Transverse colon (tissue), 4 donors: ENCODE measurements around the gene B4GALT2. TPM values are rescaled to one million over a fixed set of nuclear protein-coding genes. Genes with fewer than 3 reads are reported as not detected.

Experiments used
- DNase-seq: peaks from one replicate; pipeline ENCODE4 v3.0.0-alpha.2; 2019
- H3K27ac ChIP-seq, 4 donors: fragments of 200-600 bp; sonication (generic); 2 replicates each; pipeline ENCODE4 v1.5.1; 2016 to 2018; ENCODE audit warnings: inconsistent platforms in 4 of 4
- H3K27me3 ChIP-seq: fragments of 200-600 bp; sonication (generic); 2 replicates; pipeline ENCODE4 v1.5.1; 2017; ENCODE audit warnings: inconsistent platforms
- H3K36me3 ChIP-seq, 4 donors: fragments of 200-600 bp; sonication (generic); 2 replicates each; pipeline ENCODE4 v1.5.1; 2017 to 2019; ENCODE audit warnings: inconsistent platforms in 4 of 4
- H3K4me1 ChIP-seq, 4 donors: fragments of 200-600 bp; sonication (generic); 2 replicates each; pipeline ENCODE4 v1.5.1; 2017 to 2020; ENCODE audit warnings: inconsistent platforms in 4 of 4
- H3K4me3 ChIP-seq, 4 donors: fragments of 200-600 bp; sonication (generic); 1 replicate in 1 of 4; 2 replicates in 3 of 4; pipeline versions ENCODE4 v1.5.1 to v1.6.1; 2017 to 2019; ENCODE audit warnings: inconsistent platforms in 4 of 4
- H3K9me3 ChIP-seq, 2 donors: fragments of 200-600 bp; sonication (generic); 2 replicates each; pipeline ENCODE4 v1.5.1; 2017 to 2019; ENCODE audit warnings: inconsistent platforms in 2 of 2
- EP300 ChIP-seq: sonication (generic); formaldehyde crosslinking; IDR thresholded peaks from one replicate; pipeline ENCODE4 v1.6.1; 2017; ENCODE audit warnings: antibody characterized with exemption, low read depth
- POLR2A ChIP-seq: fragments of 450-650 bp; IDR thresholded peaks from one replicate; pipeline ENCODE4 v1.6.1; 2016; ENCODE audit warnings: antibody characterized with exemption, mild to moderate bottlenecking, moderate library complexity
- POLR2AphosphoS5 ChIP-seq, 3 donors: sonication (generic); formaldehyde crosslinking; IDR thresholded peaks; one replicate each; pipeline ENCODE4 v1.6.1; 2016; ENCODE audit warnings: antibody characterized with exemption in 3 of 3
- WGBS, 2 donors: methylation state at CpG; one replicate each; pipeline ENCODE4 v1.1.5; 2018; ENCODE audit warnings: low coverage in 1 of 2; 5-methylcytosine and 5-hydroxymethylcytosine counted together
- in situ Hi-C, 4 donors: fragments of 200-750 bp; cut with MboI; loops; one replicate each; pipeline versions ENCODE4 v1.15.0 to v1.15.1; 2017; ENCODE audit warnings: low sequenced_read_pairs in 3 of 4, low pct_ligation_motif_present in 1 of 4, low pct_unique_long_range_greater_than_20kb in 1 of 4
- intact Hi-C: fragments of 100-400 bp; cut with DNase I; formaldehyde crosslinking; loops from one replicate; pipeline ENCODE4 v1.15.1; 2023; ENCODE audit warnings: low total_unique reads
- total RNA-seq, 4 donors: library from RNA; depleted of rRNA; stranded (reverse); fragments of >200 nt; gene quantifications; one replicate each; pipeline ENCODE4 v1.1.0, GENCODE V29; 2016
- TF ChIP-seq, protein P1 (sequence below), 5 experiments: fragments of 200-600 bp in 3 of 5; fragments of 450-650 bp in 2 of 5; sonication (generic) in 3 of 5; IDR thresholded peaks; 1 replicate in 2 of 5; 2 replicates in 3 of 5; pipeline ENCODE4 v1.5.1; 2016 to 2017; ENCODE audit warnings: antibody characterized with exemption in 5 of 5, inconsistent platforms in 3 of 5, mild to moderate bottlenecking in 2 of 5, moderate library complexity in 1 of 5

Gene B4GALT2
- total RNA-seq, 4 donors from 2014 or later = 16.5 to 19.5 (median 18.6) TPM

DNA sequence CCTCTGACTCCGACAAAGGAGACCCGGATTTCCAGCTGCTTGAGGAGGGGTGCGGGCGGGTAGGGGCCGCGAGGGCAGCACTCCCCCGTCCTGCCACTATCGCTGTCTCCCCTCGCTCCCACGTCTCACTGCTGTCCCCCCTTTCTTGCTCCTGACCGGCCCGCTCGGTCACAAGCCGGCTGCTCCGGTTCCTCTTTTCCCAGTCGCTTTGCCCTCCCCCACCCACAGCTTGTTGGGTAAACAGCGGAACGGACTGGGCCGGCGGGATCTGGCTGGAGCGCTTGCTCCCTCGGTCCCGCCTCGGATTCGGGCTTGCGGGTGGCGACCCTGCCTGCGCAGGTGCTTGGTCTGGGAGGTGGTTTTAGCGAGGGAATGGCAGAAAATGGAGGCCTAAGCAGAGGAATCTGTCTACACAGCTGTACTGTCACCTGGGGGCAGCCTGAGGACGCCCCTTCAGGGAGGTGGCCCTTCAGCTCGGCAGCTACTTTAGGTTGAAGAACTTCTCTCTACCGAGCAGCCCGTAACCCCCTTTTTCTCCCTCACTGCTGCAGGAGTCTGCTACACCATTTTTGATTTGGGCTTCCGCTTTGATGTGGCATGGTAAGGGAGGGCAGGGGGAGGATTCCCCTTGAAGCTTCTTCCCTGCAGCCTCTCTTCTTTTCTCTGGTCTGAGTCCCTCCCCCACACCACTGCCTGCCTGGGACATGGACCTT, 3.6 kb upstream of the B4GALT2 start:
- peak; percentile 73 for DNase-seq
- Histone ChIP-seq H3K9me3 (no peaks in the 10 kb centered on the region), H3K4me3 (peak overlapping the region; percentile 60 to 97 (median 94)), H3K4me1 (peaks cover 42 to 56% (median 53%) of the 10 kb centered on the region in 4 donors), H3K27me3 (no peaks in the 10 kb centered on the region), H3K36me3 (peaks cover 0 to 5% (median 0%) of the 10 kb centered on the region in 4 donors), H3K27ac (peak overlapping the region; percentile 90 to 96 (median 96))
- 2% methylated on average over 34 of the region's 34 CpGs; no CpG with 5 or more reads in 1 of the 2 donors for WGBS, 2 donors
- TF ChIP-seq EP300 (no peak), POLR2AphosphoS5 (IDR thresholded peaks at IDR 0.05) (no peak)
- in situ Hi-C loops = no loop called here
- intact Hi-C loops = no loop called here

DNA sequence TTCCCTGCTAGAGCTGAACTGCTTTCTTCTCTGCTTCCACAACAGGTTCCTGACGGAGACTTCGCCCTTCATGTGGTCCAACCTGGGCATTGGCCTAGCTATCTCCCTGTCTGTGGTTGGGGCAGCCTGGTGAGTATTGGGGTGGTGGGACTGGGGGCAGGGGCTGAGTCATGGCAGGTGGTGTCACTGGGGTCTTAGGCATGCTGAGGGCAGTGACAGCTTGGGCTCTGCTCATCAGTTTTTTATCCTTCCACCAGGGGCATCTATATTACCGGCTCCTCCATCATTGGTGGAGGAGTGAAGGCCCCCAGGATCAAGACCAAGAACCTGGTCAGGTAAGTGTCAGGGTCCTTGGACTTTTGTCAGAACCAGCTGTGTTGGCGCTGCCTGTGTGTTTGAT, 3.0 kb upstream of the B4GALT2 start:
- DNase-seq = no peak

DNA sequence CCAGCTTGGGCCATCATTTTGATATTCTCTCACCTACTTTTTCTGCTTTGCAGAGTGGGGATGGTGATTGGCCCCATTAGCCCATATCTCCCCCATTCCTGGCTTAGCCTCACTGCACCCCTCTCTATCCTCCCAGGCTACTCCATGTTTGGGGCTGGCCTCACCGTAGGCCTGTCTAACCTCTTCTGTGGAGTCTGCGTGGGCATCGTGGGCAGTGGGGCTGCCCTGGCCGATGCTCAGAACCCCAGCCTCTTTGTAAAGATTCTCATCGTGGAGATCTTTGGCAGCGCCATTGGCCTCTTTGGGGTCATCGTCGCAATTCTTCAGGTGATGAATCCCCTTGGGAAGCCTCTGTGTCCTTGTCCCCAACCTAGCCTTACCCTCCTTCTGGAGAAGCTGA, 2.1 kb upstream of the B4GALT2 start:
- Histone ChIP-seq H3K36me3 (peaks cover 0 to 5% (median 0%) of the 10 kb centered on the region in 4 donors), H3K9me3 (no peaks in the 10 kb centered on the region), H3K27ac (no peak overlapping the region), H3K27me3 (no peaks in the 10 kb centered on the region), H3K4me1 (peaks cover 38 to 59% (median 56%) of the 10 kb centered on the region in 4 donors), H3K4me3 (no peak overlapping the region)
- no peak for DNase-seq
- 93 to 100% methylated on average over 1 to 8 of the region's 8 CpGs for WGBS, 2 donors
- intact Hi-C loops (no loop called here), in situ Hi-C loops (no loop called here)
- TF ChIP-seq EP300 (no peak), POLR2AphosphoS5 (IDR thresholded peaks at IDR 0.05) (no peak), POLR2A (no peak)
- TF ChIP-seq, protein P1, sequence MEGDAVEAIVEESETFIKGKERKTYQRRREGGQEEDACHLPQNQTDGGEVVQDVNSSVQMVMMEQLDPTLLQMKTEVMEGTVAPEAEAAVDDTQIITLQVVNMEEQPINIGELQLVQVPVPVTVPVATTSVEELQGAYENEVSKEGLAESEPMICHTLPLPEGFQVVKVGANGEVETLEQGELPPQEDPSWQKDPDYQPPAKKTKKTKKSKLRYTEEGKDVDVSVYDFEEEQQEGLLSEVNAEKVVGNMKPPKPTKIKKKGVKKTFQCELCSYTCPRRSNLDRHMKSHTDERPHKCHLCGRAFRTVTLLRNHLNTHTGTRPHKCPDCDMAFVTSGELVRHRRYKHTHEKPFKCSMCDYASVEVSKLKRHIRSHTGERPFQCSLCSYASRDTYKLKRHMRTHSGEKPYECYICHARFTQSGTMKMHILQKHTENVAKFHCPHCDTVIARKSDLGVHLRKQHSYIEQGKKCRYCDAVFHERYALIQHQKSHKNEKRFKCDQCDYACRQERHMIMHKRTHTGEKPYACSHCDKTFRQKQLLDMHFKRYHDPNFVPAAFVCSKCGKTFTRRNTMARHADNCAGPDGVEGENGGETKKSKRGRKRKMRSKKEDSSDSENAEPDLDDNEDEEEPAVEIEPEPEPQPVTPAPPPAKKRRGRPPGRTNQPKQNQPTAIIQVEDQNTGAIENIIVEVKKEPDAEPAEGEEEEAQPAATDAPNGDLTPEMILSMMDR (IDR thresholded peaks at IDR 0.05) = no peak

More for the DNA sequence above, 3.0 kb upstream of the B4GALT2 start:
- Histone ChIP-seq H3K36me3 (peaks cover 0 to 5% (median 0%) of the 10 kb centered on the region in 4 donors), H3K4me3 (peak overlapping the region in 3 of 4 donors; percentile 60 to 97 (median 93)), H3K9me3 (no peaks in the 10 kb centered on the region), H3K27ac (peak overlapping the region; percentile 90 to 96 (median 96)), H3K4me1 (peaks cover 38 to 57% (median 53%) of the 10 kb centered on the region in 4 donors), H3K27me3 (no peaks in the 10 kb centered on the region)
- in situ Hi-C loops (no loop called here), intact Hi-C loops (no loop called here)
- TF ChIP-seq POLR2A (no peak), POLR2AphosphoS5 (IDR thresholded peaks at IDR 0.05) (no peak), EP300 (no peak)
- TF ChIP-seq, protein P1 (IDR thresholded peaks at IDR 0.05) = no peak
- 78% methylated on average over 4 of the region's 4 CpGs; no CpG with 5 or more reads in 1 of the 2 donors for WGBS, 2 donors

DNA sequence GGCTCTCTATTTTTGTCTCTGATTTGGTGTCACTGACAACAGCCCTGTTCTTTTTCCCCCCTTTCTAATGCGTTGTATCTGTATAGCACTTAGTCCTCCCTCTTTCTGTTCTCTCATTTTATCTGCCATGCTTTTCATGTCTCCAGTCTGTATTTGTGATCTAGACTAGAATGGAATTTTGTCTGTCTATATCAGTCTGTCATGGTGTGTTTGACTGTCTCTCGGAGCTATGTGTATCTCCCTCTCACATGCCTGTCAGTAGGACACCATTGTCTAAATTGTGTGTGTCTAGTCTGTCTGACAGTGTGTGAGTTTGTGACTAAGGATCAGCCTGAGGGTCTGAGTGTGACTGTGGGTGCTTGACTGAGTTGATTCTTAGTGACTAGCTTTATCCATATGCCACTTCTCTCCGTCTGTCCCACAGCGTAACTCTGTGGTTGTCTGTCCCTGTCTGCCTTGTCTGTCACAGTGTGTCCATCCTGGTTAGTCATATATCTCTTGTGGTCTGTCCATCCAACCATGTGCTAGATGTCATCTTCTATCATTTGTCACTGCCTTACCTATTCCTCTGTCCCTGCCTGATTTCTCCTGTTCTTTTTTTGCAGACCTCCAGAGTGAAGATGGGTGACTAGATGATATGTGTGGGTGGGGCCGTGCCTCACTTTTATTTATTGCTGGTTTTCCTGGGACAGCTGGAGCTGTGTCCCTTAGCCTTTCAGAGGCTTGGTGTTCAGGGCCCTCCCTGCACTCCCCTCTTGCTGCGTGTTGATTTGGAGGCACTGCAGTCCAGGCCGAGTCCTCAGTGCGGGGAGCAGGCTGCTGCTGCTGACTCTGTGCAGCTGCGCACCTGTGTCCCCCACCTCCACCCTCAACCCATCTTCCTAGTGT, 1.4 kb upstream of the B4GALT2 start:
- in situ Hi-C loops = no loop called here
- no peak for DNase-seq
- intact Hi-C loops = no loop called here
- peaks cover 0 to 5% (median 0%) of the 10 kb centered on the region in 4 donors for H3K36me3 ChIP-seq
- H3K27ac ChIP-seq = peak overlapping the region in 1 of 4 donors; percentile 62
- H3K4me3 ChIP-seq = no peak overlapping the region
- peaks cover 38 to 59% (median 56%) of the 10 kb centered on the region in 4 donors for H3K4me1 ChIP-seq
- TF ChIP-seq POLR2A = no peak
- no peak for TF ChIP-seq EP300
- no peak for TF ChIP-seq POLR2AphosphoS5 (IDR thresholded peaks at IDR 0.05)
- TF ChIP-seq, protein P1 (IDR thresholded peaks at IDR 0.05) = no peak
- WGBS, 2 donors = 89 to 92% methylated on average over 2 to 9 of the region's 9 CpGs
- H3K9me3 ChIP-seq = no peaks in the 10 kb centered on the region
- H3K27me3 ChIP-seq = no peaks in the 10 kb centered on the region
